ENCODE results near the gene RASSF10. TPM values are rescaled to one million over a fixed set of nuclear protein-coding genes. Genes with fewer than 3 reads are reported as not detected.

Gene RASSF10
- total RNA-seq, 1 experiment from 2014 or later: 3.2 TPM

GRCh38 chr11:13023423-13023822 is 14.3 kb downstream of the RASSF10 start:
- Mint-ChIP-seq H3K27me3 (ENCODE audit: low read depth) (no peaks in the 10 kb centered on the region), H3K4me3 (no peak overlapping the region), H3K4me1 (no peaks in the 10 kb centered on the region), H3K36me3 (no peaks in the 10 kb centered on the region), H3K9me3 (no peaks in the 10 kb centered on the region), H3K27ac (no peak overlapping the region)
- ChIA-PET POLR2A (no interaction called here), CTCF (interaction anchor here (1.1 to 1.9 kb wide), 2 partner anchors 59 to 122 kb away, joined by 3 to 6 read pairs; no protein-coding TSS in a partner anchor)
- DNase-seq (ENCODE audit: low spot score) (no peak), ATAC-seq (no peak)
- TF ChIP-seq, protein P1, sequence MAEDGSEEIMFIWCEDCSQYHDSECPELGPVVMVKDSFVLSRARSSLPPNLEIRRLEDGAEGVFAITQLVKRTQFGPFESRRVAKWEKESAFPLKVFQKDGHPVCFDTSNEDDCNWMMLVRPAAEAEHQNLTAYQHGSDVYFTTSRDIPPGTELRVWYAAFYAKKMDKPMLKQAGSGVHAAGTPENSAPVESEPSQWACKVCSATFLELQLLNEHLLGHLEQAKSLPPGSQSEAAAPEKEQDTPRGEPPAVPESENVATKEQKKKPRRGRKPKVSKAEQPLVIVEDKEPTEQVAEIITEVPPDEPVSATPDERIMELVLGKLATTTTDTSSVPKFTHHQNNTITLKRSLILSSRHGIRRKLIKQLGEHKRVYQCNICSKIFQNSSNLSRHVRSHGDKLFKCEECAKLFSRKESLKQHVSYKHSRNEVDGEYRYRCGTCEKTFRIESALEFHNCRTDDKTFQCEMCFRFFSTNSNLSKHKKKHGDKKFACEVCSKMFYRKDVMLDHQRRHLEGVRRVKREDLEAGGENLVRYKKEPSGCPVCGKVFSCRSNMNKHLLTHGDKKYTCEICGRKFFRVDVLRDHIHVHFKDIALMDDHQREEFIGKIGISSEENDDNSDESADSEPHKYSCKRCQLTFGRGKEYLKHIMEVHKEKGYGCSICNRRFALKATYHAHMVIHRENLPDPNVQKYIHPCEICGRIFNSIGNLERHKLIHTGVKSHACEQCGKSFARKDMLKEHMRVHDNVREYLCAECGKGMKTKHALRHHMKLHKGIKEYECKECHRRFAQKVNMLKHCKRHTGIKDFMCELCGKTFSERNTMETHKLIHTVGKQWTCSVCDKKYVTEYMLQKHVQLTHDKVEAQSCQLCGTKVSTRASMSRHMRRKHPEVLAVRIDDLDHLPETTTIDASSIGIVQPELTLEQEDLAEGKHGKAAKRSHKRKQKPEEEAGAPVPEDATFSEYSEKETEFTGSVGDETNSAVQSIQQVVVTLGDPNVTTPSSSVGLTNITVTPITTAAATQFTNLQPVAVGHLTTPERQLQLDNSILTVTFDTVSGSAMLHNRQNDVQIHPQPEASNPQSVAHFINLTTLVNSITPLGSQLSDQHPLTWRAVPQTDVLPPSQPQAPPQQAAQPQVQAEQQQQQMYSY (CRISPR knock-in tag; IDR thresholded peaks at IDR 0.05): no peak
- TF ChIP-seq HMGA2 (CRISPR knock-in tag; IDR thresholded peaks at IDR 0.05) (no peak), NFYB (CRISPR knock-in tag; conservative IDR thresholded peaks at IDR 0.05; ENCODE audit: low read depth) (no peak), FOXJ3 (CRISPR knock-in tag; IDR thresholded peaks at IDR 0.05; ENCODE audit: borderline replicate concordance) (no peak), IRF2 (CRISPR knock-in tag; IDR thresholded peaks at IDR 0.05; ENCODE audit: borderline replicate concordance, low read depth) (no peak), ATF2 (CRISPR knock-in tag; IDR thresholded peaks at IDR 0.05; ENCODE audit: borderline replicate concordance, low read depth) (no peak), USF2 (CRISPR knock-in tag; IDR thresholded peaks at IDR 0.05) (no peak), GTF2I (CRISPR knock-in tag; conservative IDR thresholded peaks at IDR 0.05) (no peak), ZNF317 (CRISPR knock-in tag; IDR thresholded peaks at IDR 0.05; ENCODE audit: borderline replicate concordance, low read depth) (no peak), RORB (CRISPR knock-in tag; IDR thresholded peaks at IDR 0.05) (no peak), CBFB (CRISPR knock-in tag; IDR thresholded peaks at IDR 0.05; ENCODE audit: low read depth) (no peak), EMX1 (CRISPR knock-in tag; IDR thresholded peaks at IDR 0.05) (no peak), TEAD1 (CRISPR knock-in tag; IDR thresholded peaks at IDR 0.05) (no peak), ZNF423 (CRISPR knock-in tag; IDR thresholded peaks at IDR 0.05) (no peak), MYBL2 (CRISPR knock-in tag; IDR thresholded peaks at IDR 0.05) (no peak), ERG (CRISPR knock-in tag; IDR thresholded peaks at IDR 0.05) (no peak), ZNF263 (CRISPR knock-in tag; IDR thresholded peaks at IDR 0.05; ENCODE audit: low read depth) (no peak)
- TF ChIP-seq, protein P2, sequence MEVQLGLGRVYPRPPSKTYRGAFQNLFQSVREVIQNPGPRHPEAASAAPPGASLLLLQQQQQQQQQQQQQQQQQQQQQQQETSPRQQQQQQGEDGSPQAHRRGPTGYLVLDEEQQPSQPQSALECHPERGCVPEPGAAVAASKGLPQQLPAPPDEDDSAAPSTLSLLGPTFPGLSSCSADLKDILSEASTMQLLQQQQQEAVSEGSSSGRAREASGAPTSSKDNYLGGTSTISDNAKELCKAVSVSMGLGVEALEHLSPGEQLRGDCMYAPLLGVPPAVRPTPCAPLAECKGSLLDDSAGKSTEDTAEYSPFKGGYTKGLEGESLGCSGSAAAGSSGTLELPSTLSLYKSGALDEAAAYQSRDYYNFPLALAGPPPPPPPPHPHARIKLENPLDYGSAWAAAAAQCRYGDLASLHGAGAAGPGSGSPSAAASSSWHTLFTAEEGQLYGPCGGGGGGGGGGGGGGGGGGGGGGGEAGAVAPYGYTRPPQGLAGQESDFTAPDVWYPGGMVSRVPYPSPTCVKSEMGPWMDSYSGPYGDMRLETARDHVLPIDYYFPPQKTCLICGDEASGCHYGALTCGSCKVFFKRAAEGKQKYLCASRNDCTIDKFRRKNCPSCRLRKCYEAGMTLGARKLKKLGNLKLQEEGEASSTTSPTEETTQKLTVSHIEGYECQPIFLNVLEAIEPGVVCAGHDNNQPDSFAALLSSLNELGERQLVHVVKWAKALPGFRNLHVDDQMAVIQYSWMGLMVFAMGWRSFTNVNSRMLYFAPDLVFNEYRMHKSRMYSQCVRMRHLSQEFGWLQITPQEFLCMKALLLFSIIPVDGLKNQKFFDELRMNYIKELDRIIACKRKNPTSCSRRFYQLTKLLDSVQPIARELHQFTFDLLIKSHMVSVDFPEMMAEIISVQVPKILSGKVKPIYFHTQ (CRISPR knock-in tag; IDR thresholded peaks at IDR 0.05): no peak
- TF ChIP-seq, protein P3, sequence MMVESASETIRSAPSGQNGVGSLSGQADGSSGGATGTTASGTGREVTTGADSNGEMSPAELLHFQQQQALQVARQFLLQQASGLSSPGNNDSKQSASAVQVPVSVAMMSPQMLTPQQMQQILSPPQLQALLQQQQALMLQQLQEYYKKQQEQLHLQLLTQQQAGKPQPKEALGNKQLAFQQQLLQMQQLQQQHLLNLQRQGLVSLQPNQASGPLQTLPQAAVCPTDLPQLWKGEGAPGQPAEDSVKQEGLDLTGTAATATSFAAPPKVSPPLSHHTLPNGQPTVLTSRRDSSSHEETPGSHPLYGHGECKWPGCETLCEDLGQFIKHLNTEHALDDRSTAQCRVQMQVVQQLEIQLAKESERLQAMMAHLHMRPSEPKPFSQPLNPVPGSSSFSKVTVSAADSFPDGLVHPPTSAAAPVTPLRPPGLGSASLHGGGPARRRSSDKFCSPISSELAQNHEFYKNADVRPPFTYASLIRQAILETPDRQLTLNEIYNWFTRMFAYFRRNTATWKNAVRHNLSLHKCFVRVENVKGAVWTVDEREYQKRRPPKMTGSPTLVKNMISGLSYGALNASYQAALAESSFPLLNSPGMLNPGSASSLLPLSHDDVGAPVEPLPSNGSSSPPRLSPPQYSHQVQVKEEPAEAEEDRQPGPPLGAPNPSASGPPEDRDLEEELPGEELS (CRISPR knock-in tag; IDR thresholded peaks at IDR 0.05): no peak
- TF ChIP-seq, protein P4, sequence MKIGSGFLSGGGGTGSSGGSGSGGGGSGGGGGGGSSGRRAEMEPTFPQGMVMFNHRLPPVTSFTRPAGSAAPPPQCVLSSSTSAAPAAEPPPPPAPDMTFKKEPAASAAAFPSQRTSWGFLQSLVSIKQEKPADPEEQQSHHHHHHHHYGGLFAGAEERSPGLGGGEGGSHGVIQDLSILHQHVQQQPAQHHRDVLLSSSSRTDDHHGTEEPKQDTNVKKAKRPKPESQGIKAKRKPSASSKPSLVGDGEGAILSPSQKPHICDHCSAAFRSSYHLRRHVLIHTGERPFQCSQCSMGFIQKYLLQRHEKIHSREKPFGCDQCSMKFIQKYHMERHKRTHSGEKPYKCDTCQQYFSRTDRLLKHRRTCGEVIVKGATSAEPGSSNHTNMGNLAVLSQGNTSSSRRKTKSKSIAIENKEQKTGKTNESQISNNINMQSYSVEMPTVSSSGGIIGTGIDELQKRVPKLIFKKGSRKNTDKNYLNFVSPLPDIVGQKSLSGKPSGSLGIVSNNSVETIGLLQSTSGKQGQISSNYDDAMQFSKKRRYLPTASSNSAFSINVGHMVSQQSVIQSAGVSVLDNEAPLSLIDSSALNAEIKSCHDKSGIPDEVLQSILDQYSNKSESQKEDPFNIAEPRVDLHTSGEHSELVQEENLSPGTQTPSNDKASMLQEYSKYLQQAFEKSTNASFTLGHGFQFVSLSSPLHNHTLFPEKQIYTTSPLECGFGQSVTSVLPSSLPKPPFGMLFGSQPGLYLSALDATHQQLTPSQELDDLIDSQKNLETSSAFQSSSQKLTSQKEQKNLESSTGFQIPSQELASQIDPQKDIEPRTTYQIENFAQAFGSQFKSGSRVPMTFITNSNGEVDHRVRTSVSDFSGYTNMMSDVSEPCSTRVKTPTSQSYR (CRISPR knock-in tag; IDR thresholded peaks at IDR 0.05): no peak
